SK-N-MC (cell line): ENCODE data around the gene CYFIP2.

ENCODE experiments used
- DNase-seq: peaks from one replicate; pipeline ENCODE4 v3.0.0-alpha.2; 2011; ENCODE audit warnings: low read depth, low spot score
- H3K27ac ChIP-seq: fragments of 200-600 bp; sonication (generic); 2 replicates; pipeline ENCODE4 v1.5.1; 2016; ENCODE audit warnings: mixed run types
- H3K36me3 ChIP-seq: fragments of 200-600 bp; sonication (generic); 2 replicates; pipeline ENCODE4 v1.6.1; 2017; ENCODE audit warnings: antibody characterized with exemption, low read length, mixed read lengths; ENCODE audit not compliant: insufficient read depth
- H3K4me3 ChIP-seq: fragments of 200-600 bp; sonication (generic); 2 replicates; pipeline ENCODE4 v1.5.1; 2016
- H3K9ac ChIP-seq: fragments of 200-600 bp; sonication (generic); 2 replicates; pipeline ENCODE4 v1.8.0; 2017; ENCODE audit warnings: mixed run types, mixed read lengths; ENCODE audit not compliant: insufficient read length
- H3K9me3 ChIP-seq: fragments of 200-600 bp; sonication (generic); 2 replicates; pipeline ENCODE4 v1.6.1; 2017; ENCODE audit warnings: low read depth, mild to moderate bottlenecking, antibody characterized with exemption, low read length, moderate library complexity, mixed read lengths
- EZH2 ChIP-seq: fragments of 200-600 bp; sonication (generic); IDR thresholded peaks from one replicate; pipeline ENCODE4 v1.6.1; 2017; ENCODE audit warnings: antibody characterized with exemption
- FOXP2 ChIP-seq: optimal IDR thresholded peaks from 2 replicates; pipeline ENCODE3; 2011; ENCODE audit warnings: mild to moderate bottlenecking, moderate library complexity; ENCODE audit not compliant: insufficient read depth; ENCODE audit errors: extremely low read length, control extremely low read depth
- POLR2AphosphoS5 ChIP-seq: IDR thresholded peaks from 2 replicates; pipeline ENCODE4 v1.6.1; 2012; ENCODE audit warnings: mild to moderate bottlenecking, low read depth, low read length, borderline replicate concordance

The CYFIP2 gene

GRCh38 chr5:157372472-157372822 lies 106.5 kb downstream of the CYFIP2 start:
- TF ChIP-seq EZH2 (no peak), FOXP2 (no peak), POLR2AphosphoS5 (no peak)
- Histone ChIP-seq H3K9me3 (no peaks in the 10 kb centered on the region), H3K9ac (no peak overlapping the region), H3K4me3 (no peak overlapping the region), H3K27ac (0 out of 2 replicates have a peak overlapping the region, but pooled peaks have one; percentile 32), H3K36me3 (no peaks in the 10 kb centered on the region)
- no peak for DNase-seq

- no peak for TF ChIP-seq FOXP2
- Histone ChIP-seq H3K9me3 (no peaks in the 10 kb centered on the region), H3K4me3 (no peak overlapping the region), H3K36me3 (no peaks in the 10 kb centered on the region), H3K27ac (no peak overlapping the region), H3K9ac (no peak overlapping the region)
- no peak for DNase-seq
These were observed 112.6 kb downstream of the CYFIP2 start for GRCh38 chr5:157378509-157378908.

GRCh38 chr5:157379983-157380382 lies 114.1 kb downstream of the CYFIP2 start:
- H3K36me3 ChIP-seq: no peaks in the 10 kb centered on the region; the same call in 1 of the 2 replicates
- no peaks in the 10 kb centered on the region for H3K9me3 ChIP-seq
- no peak overlapping the region for H3K9ac ChIP-seq
- no peak for DNase-seq
- no peak overlapping the region for H3K4me3 ChIP-seq
- no peak overlapping the region for H3K27ac ChIP-seq
- no peak for TF ChIP-seq POLR2AphosphoS5

DNA sequence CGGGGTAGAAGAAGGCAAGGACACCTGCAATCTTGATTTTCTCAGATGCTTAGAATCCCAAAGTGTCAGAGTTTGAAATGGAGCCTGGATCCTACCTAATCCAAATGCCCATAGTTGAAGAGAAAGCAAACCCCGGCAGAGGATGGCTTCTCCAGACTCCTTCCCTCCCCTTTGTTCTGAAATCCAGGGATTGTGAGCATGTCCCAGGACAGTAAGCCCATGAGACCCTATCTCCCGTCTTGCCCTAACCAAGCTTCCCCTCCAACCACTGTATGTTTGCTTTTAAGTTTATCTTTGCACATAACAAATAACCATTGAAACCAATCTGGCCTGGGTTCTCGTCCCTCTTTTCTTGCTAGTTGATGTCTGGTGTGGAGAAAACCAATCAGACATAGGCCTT lies 115.8 kb downstream of the CYFIP2 start:
- no peak overlapping the region for H3K4me3 ChIP-seq
- DNase-seq: no peak
- no peak for TF ChIP-seq POLR2AphosphoS5
- no peak for TF ChIP-seq EZH2
- TF ChIP-seq FOXP2: no peak
- H3K9ac ChIP-seq: no peak overlapping the region
- H3K36me3 ChIP-seq: no peaks in the 10 kb centered on the region; the same call in 1 of the 2 replicates
- H3K9me3 ChIP-seq: no peaks in the 10 kb centered on the region
- no peak overlapping the region for H3K27ac ChIP-seq

DNA sequence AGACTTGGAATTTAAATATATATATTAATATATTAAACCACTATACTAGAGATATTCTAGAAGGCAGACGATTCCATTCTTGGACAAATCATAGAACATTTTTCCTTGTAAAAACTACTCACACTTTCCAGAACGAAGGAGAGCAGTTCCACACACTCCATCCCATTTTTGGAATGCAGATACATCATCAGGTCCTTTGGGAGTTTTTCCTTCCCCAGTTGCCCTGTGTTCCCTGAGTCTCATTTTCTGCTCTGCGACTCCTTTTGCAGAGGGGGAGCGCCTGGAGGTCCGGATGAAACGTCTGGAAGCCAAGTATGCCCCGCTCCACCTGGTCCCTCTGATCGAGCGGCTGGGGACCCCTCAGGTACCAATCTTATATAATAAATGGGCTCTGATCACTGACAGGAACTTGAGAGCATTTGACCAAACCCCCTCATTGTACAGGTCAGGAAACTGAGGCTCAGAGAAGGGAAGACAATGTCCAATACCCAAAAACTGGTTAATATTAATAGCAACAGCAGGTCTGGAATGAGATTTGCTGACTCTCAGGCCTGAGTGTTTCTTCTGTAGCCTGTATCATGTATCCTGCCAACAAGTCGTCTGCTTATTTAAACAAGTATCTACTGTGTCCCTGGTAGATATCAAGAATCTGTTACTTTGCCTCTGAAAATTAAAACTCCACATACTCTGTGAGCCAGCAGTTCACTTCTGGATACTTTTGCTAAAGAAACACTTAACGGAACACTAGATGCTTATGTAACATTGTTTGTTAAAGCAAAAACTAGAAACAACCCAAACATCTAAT lies 117.3 kb downstream of the CYFIP2 start:
- no peak for DNase-seq
- Histone ChIP-seq H3K4me3 (no peak overlapping the region), H3K27ac (no peak overlapping the region), H3K9me3 (no peaks in the 10 kb centered on the region), H3K36me3 (no peaks in the 10 kb centered on the region; the same call in 1 of the 2 replicates), H3K9ac (no peak overlapping the region)
- TF ChIP-seq EZH2 (no peak), FOXP2 (no peak), POLR2AphosphoS5 (no peak)

DNA sequence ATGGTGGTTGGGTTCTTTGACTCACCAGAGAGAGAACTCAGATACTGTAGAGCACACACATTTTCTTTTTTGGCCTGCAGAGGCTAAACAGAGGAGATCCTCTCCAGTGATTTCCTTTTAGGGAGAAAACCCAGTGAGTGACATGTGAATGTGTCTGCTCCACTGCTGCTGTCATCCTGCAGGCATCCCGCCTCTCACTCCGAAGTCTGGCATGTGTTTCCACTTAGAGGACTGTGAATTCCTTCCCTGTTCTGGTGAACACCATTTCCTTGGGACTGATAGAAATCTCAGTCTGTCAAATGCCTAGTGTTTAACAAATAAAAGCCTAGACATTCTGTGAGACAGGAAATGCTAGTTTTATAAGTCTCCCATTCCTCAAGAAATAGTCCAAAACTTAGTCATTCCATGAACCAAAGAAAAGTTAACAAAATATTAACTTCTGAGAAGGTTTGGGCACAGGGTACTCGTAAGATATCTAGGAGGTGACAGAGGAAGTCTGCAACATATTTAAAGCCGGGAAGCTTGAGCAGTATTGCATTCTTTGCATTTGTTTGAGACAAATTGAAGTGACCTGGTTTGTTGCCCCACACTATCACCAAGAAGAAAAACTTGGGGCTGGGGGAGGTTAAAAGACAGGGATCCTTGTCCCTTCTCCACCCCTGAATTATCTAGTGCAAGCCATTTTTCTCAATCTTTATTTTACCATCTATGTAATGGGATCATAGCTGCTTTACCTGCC lies 119.2 kb downstream of the CYFIP2 start:
- no peaks in the 10 kb centered on the region; the same call in 1 of the 2 replicates for H3K36me3 ChIP-seq
- no peak for TF ChIP-seq EZH2
- peak; percentile 23 for TF ChIP-seq FOXP2
- TF ChIP-seq POLR2AphosphoS5: peak; percentile 17; the same call in 1 of the 2 replicates
- H3K27ac ChIP-seq: peak overlapping the region; percentile 94
- peak; percentile 79 for DNase-seq
- H3K9me3 ChIP-seq: no peaks in the 10 kb centered on the region
- peak overlapping the region; percentile 47 for H3K4me3 ChIP-seq
- H3K9ac ChIP-seq: peak overlapping the region; percentile 29

GRCh38 chr5:157387041-157387563 lies 121.2 kb downstream of the CYFIP2 start:
- no peaks in the 10 kb centered on the region; the same call in 1 of the 2 replicates for H3K36me3 ChIP-seq
- no peaks in the 10 kb centered on the region for H3K9me3 ChIP-seq
- DNase-seq: no peak
- TF ChIP-seq POLR2AphosphoS5 (no peak), EZH2 (no peak), FOXP2 (no peak)
- no peak overlapping the region for H3K4me3 ChIP-seq
- no peak overlapping the region for H3K9ac ChIP-seq
- 0 out of 2 replicates have a peak overlapping the region, but pooled peaks have one; percentile 27 for H3K27ac ChIP-seq

DNA sequence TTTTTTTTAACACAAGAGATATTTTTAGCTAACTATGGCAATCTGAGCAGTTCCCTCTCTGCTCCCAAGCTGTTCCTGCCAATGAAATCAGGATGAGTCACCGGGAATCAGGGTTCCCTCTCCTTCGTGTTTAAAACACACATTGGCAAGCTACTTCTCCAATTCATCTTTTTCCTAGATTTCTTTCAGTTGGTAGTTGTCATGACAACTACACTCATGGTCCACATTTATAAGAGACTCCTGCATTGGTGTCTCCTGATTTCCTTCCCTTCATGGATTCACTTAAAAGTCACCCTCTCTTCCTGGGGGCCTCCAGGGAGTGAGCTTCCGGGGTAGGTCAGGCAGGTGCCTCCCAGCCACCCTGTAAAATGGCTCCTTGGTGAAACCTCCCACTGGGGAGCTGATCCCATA lies 121.8 kb downstream of the CYFIP2 start:
- 0 out of 2 replicates have a peak overlapping the region, but pooled peaks have one; percentile 31 for H3K4me3 ChIP-seq
- no peaks in the 10 kb centered on the region; the same call in 1 of the 2 replicates for H3K36me3 ChIP-seq
- no peaks in the 10 kb centered on the region for H3K9me3 ChIP-seq
- H3K9ac ChIP-seq: no peak overlapping the region
- DNase-seq: no peak
- TF ChIP-seq EZH2 (no peak), FOXP2 (no peak), POLR2AphosphoS5 (no peak)
- H3K27ac ChIP-seq: peak overlapping the region; percentile 27
